ENCODE data around the gene VPS35L. TPM values are rescaled to one million over a fixed set of nuclear protein-coding genes. Genes with fewer than 3 reads are reported as not detected.

Gene VPS35L
- total RNA-seq, result 53.2 and 54.7 TPM in 2 replicates

GRCh38 chr16:19555186-19555937, at the start of gene VPS35L:
Gene VPS35L, plus strand, starts transcription at chr16:19555703. Its CDS starts 27 bp downstream, at chr16:19555730.

GRCh38 chr16:19521471-19522396, 33.8 kb upstream of the VPS35L start, which contains the start of gene GDE1:
Gene GDE1, minus strand, starts transcription at chr16:19522098. Its CDS starts 134 bp downstream, at chr16:19521964.

GRCh38 chr16:19523559-19524355, 31.7 kb upstream of the VPS35L start, which contains the start of gene CCP110:
Gene CCP110, plus strand, starts transcription at chr16:19523942. Its CDS starts 3,940 bp downstream, at chr16:19527882.

GRCh38 chr16:19717741-19718623, 162.5 kb downstream of the VPS35L start, which contains the start of the genes IQCK and KNOP1:
Gene IQCK, plus strand, starts transcription at chr16:19718271. Its CDS starts 36 bp downstream, at chr16:19718307.
Gene KNOP1, minus strand, starts transcription at chr16:19718227. Its CDS starts 3,192 bp downstream, at chr16:19715035.

Other genes starting within 250 kb of the VPS35L start
- under 0.01 TPM in 1 of 2 replicates, not detected in the other for gene TMC5, start 137.8 kb upstream of the VPS35L start, total RNA-seq
- 36.4 and 49.3 TPM in 2 replicates for gene GDE1, start 33.6 kb upstream of the VPS35L start, total RNA-seq
- 9.2 and 13.5 TPM in 2 replicates for gene CCP110, start 31.8 kb upstream of the VPS35L start, total RNA-seq
- 8.8 and 14.3 TPM in 2 replicates for gene KNOP1, start 162.5 kb downstream of the VPS35L start, total RNA-seq
- 6.8 and 8.8 TPM in 2 replicates for gene IQCK, start 162.6 kb downstream of the VPS35L start, total RNA-seq